Mesodermal cell (in vitro differentiated cells): ENCODE measurements around the gene THOC6.

Source experiments
- H3K27ac ChIP-seq: 2 replicates; pipeline ENCODE4 v1.7.0; 2013; ENCODE audit warnings: mild to moderate bottlenecking, low read depth, low read length, moderate library complexity; ENCODE audit not compliant: severe bottlenecking
- H3K36me3 ChIP-seq: 2 replicates; pipeline ENCODE4 v1.7.1; 2013; ENCODE audit warnings: mild to moderate bottlenecking, low read length, moderate library complexity; ENCODE audit not compliant: control insufficient read depth, insufficient read depth
- H3K4me1 ChIP-seq: one replicate; pipeline ENCODE4 v1.7.1; 2013; ENCODE audit warnings: mild to moderate bottlenecking, low read length; ENCODE audit not compliant: insufficient read depth, control insufficient read depth, poor library complexity, severe bottlenecking
- H3K4me3 ChIP-seq: 2 replicates; pipeline ENCODE4 v1.7.0; 2013; ENCODE audit warnings: low read length, control low read depth, mild to moderate bottlenecking; ENCODE audit not compliant: insufficient read depth, poor library complexity, severe bottlenecking; ENCODE audit errors: extremely low read depth
- H3K9me3 ChIP-seq: 2 replicates; pipeline ENCODE4 v1.7.1; 2013; ENCODE audit warnings: mild to moderate bottlenecking, low read length, moderate library complexity; ENCODE audit not compliant: control insufficient read depth
- WGBS, 2 experiments: methylation state at CpG; one replicate each; pipeline ENCODE4 v1.1.5; 2013; ENCODE audit warnings: missing lambda C conversion rate in 2 of 2; ENCODE audit not compliant: insufficient coverage in 2 of 2; 5-methylcytosine and 5-hydroxymethylcytosine counted together

THOC6 gene

GRCh38 chr16:2992383-2993081 is 31.3 kb upstream of the THOC6 start:
- no peaks in the 10 kb centered on the region for H3K36me3 ChIP-seq
- WGBS, 2 experiments = 95 to 96% methylated on average over 6 to 7 of the region's 14 CpGs
- H3K4me1 ChIP-seq = no peaks in the 10 kb centered on the region
- H3K9me3 ChIP-seq = no peaks in the 10 kb centered on the region
- H3K27ac ChIP-seq = no peak overlapping the region
- H3K4me3 ChIP-seq = no peak overlapping the region

- no peak overlapping the region for H3K27ac ChIP-seq
- no peaks in the 10 kb centered on the region for H3K4me1 ChIP-seq
- no peak overlapping the region for H3K4me3 ChIP-seq
- H3K36me3 ChIP-seq = no peaks in the 10 kb centered on the region
- no peaks in the 10 kb centered on the region for H3K9me3 ChIP-seq
- WGBS, 2 experiments = 85 to 89% methylated on average over 4 to 12 of the region's 13 CpGs
Measured at GRCh38 chr16:2996298-2996697, 27.5 kb upstream of the THOC6 start.

GRCh38 chr16:2999929-3000328 is 23.9 kb upstream of the THOC6 start:
- WGBS, 2 experiments = 93 to 96% methylated on average over 5 to 6 of the region's 6 CpGs
- no peaks in the 10 kb centered on the region for H3K36me3 ChIP-seq

GRCh38 chr16:3000540-3000939 is 23.3 kb upstream of the THOC6 start:
- no peaks in the 10 kb centered on the region for H3K9me3 ChIP-seq
- no peak overlapping the region for H3K4me3 ChIP-seq
- WGBS, 2 experiments = 67 to 90% methylated on average over 1 to 2 of the region's 4 CpGs
- no peaks in the 10 kb centered on the region for H3K36me3 ChIP-seq
- H3K27ac ChIP-seq = no peak overlapping the region
- no peaks in the 10 kb centered on the region for H3K4me1 ChIP-seq

More at GRCh38 chr16:2999929-3000328, 23.9 kb upstream of the THOC6 start:
- H3K4me3 ChIP-seq = no peak overlapping the region
- no peaks in the 10 kb centered on the region for H3K4me1 ChIP-seq
- no peaks in the 10 kb centered on the region for H3K9me3 ChIP-seq
- H3K27ac ChIP-seq = no peak overlapping the region

- Histone ChIP-seq H3K9me3 (no peaks in the 10 kb centered on the region), H3K4me3 (no peak overlapping the region), H3K36me3 (no peaks in the 10 kb centered on the region), H3K27ac (no peak overlapping the region), H3K4me1 (no peaks in the 10 kb centered on the region)
- 78 to 85% methylated on average over 7 to 8 of the region's 12 CpGs for WGBS, 2 experiments
Measured at GRCh38 chr16:3001316-3001715, 22.5 kb upstream of the THOC6 start.

- 6 to 7% methylated on average over 38 to 43 of the region's 58 CpGs for WGBS, 2 experiments
- Histone ChIP-seq H3K4me3 (no peak overlapping the region), H3K27ac (no peak overlapping the region), H3K9me3 (no peaks in the 10 kb centered on the region), H3K4me1 (peaks cover 18% of the 10 kb centered on the region), H3K36me3 (no peaks in the 10 kb centered on the region)
Measured at GRCh38 chr16:3003582-3004270, 20.1 kb upstream of the THOC6 start.

- Histone ChIP-seq H3K4me1 (peaks cover 20% of the 10 kb centered on the region), H3K9me3 (no peaks in the 10 kb centered on the region), H3K36me3 (no peaks in the 10 kb centered on the region), H3K4me3 (no peak overlapping the region), H3K27ac (no peak overlapping the region)
- 0 to 1% methylated on average over 37 to 60 of the region's 67 CpGs for WGBS, 2 experiments
Measured at GRCh38 chr16:3004319-3004718, 19.5 kb upstream of the THOC6 start.

GRCh38 chr16:3004781-3005284 is 19.0 kb upstream of the THOC6 start:
- Histone ChIP-seq H3K27ac (no peak overlapping the region), H3K36me3 (no peaks in the 10 kb centered on the region), H3K9me3 (no peaks in the 10 kb centered on the region), H3K4me3 (peak overlapping the region; percentile 18), H3K4me1 (peaks cover 25% of the 10 kb centered on the region)
- 3 to 6% methylated on average over 12 to 20 of the region's 25 CpGs for WGBS, 2 experiments

- H3K4me3 ChIP-seq = no peak overlapping the region
- H3K4me1 ChIP-seq = peaks cover 31% of the 10 kb centered on the region
- 60% methylated on average over 12 to 13 of the region's 13 CpGs for WGBS, 2 experiments
- no peaks in the 10 kb centered on the region for H3K36me3 ChIP-seq
- H3K27ac ChIP-seq = no peak overlapping the region
- H3K9me3 ChIP-seq = no peaks in the 10 kb centered on the region
Measured at GRCh38 chr16:3007059-3007956, 16.5 kb upstream of the THOC6 start.

- no peak overlapping the region for H3K27ac ChIP-seq
- no peak overlapping the region for H3K4me3 ChIP-seq
- peaks cover 38% of the 10 kb centered on the region for H3K4me1 ChIP-seq
- no peaks in the 10 kb centered on the region for H3K36me3 ChIP-seq
- no peaks in the 10 kb centered on the region for H3K9me3 ChIP-seq
- WGBS, 2 experiments = 13 to 22% methylated on average over 10 to 11 of the region's 17 CpGs
Measured at GRCh38 chr16:3007957-3008689, 15.7 kb upstream of the THOC6 start.
